ENCODE data around the gene PHF13.

DNA sequence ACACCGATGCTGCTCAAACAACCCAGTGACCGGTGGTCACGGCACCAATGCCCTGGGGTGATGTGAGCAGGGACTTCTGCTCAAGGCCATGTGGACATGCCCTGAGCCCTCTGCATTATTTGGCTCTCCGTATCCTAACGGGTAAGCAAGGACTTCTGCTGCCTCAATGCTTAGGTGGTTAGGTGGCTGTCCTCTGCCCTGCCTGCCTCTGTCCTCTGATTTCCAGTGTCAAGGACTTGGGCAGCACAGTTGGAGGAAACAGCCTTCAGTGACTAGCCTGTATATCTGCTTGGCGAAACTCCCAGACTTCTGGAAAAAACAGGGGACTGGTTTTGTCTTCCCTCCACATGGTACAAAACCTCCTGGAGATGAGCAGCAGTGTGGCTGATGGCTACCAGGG, 53.6 kb downstream of the PHF13 start:
- TF ChIP-seq GATA3 (IDR thresholded peaks at IDR 0.05; ENCODE audit: low read depth, low read length) (no peak), GATA2 (IDR thresholded peaks at IDR 0.05; ENCODE audit: low read depth, low read length) (no peak)
